HepG2 (cell line): ENCODE measurements around the gene SLC22A12. TPM values are rescaled to one million over a fixed set of nuclear protein-coding genes. Genes with fewer than 3 reads are reported as not detected.

ENCODE experiments used
- ATAC-seq: fragments of 200-7000 bp; cut with Tn5 transposase; 3 replicates; pipeline ENCODE4 v1.9.1; 2020; ENCODE audit warnings: mild to moderate bottlenecking, moderate library complexity
- BruUV-seq: library from RNA; stranded (reverse); fragments of 400-500 nt; replicated peaks from 2 replicates; lab custom pipeline; 2021; lab: Mats Ljungman, UMichigan
- CTCF ChIA-PET: fragments of 300-600 bp; formaldehyde crosslinking; extraction: SDS; loops from one replicate; lab custom pipeline; 2021; ENCODE audit warnings: low total read pairs, inconsistent platforms, low intra/inter-chr PET ratio; lab: Yijun Ruan, JAX
- POLR2A ChIA-PET: fragments of 350-600 bp; sonication (Branson Sonifier 250); formaldehyde crosslinking; loops from one replicate; lab custom pipeline; 2020; ENCODE audit warnings: antibody characterized with exemption, inconsistent platforms; lab: Yijun Ruan, JAX
- DNase-seq: peaks from one replicate; pipeline ENCODE4 v3.0.0-alpha.2; 2015; ENCODE audit warnings: low spot score
- FAIRE-seq: peaks from 3 replicates; lab custom pipeline; 2011; peaks lifted over from hg19 to GRCh38; lab: Jason Lieb, UNC
- H2AFZ ChIP-seq: one replicate; pipeline ENCODE4 v1.6.1; 2011; ENCODE audit warnings: low read length, inconsistent platforms
- H3K27ac ChIP-seq: fragments of 300-600 bp; 3 replicates; pipeline ENCODE4 v1.8.0; 2011; ENCODE audit warnings: mixed run types, mild to moderate bottlenecking, mixed read lengths, low read length, inconsistent platforms; ENCODE audit not compliant: insufficient read depth; ENCODE audit errors: extremely low read length
- H3K27me3 ChIP-seq, 2 experiments: fragments of 200-600 bp in 1 of 2; 2 replicates in 1 of 2; 3 replicates in 1 of 2; pipeline versions ENCODE4 v1.6.0 to v1.8.0; 2011; ENCODE audit warnings: low read length in 2 of 2, mild to moderate bottlenecking in 2 of 2, moderate library complexity in 2 of 2, inconsistent platforms in 1 of 2; ENCODE audit not compliant: insufficient read depth in 2 of 2, control insufficient read depth in 1 of 2
- H3K36me3 ChIP-seq, 2 experiments: fragments of 200-600 bp in 1 of 2; replicated peaks in 1 of 2; 2 replicates in 1 of 2; 3 replicates in 1 of 2; pipeline versions ENCODE4 v1.5.1 to v1.8.0; 2011; ENCODE audit warnings: low read length in 2 of 2, inconsistent platforms in 1 of 2; ENCODE audit not compliant: insufficient read depth in 2 of 2, control insufficient read depth in 1 of 2
- H3K4me1 ChIP-seq: 2 replicates; pipeline ENCODE4 v1.5.1; 2012; ENCODE audit warnings: low read length, inconsistent platforms; ENCODE audit not compliant: insufficient read depth
- H3K4me2 ChIP-seq: 2 replicates; pipeline ENCODE4 v1.6.0; 2011; ENCODE audit warnings: low read depth, low read length, inconsistent platforms
- H3K4me3 ChIP-seq, 3 experiments: fragments of 200-600 bp in 1 of 3; sonication (generic), shearing (Covaris generic) in 1 of 3; replicated peaks in 1 of 3; 2 replicates each; pipeline ENCODE4 v1.5.1; 2011 to 2016; ENCODE audit warnings: low read length in 3 of 3, inconsistent platforms in 2 of 3, low read depth in 2 of 3, mild to moderate bottlenecking in 2 of 3, control low read depth in 1 of 3, mixed read lengths in 1 of 3; ENCODE audit not compliant: insufficient read depth in 1 of 3
- H3K79me2 ChIP-seq: one replicate; pipeline ENCODE4 v1.6.1; 2011; ENCODE audit warnings: low read length, inconsistent platforms; ENCODE audit not compliant: insufficient read depth
- H3K9ac ChIP-seq: 2 replicates; pipeline ENCODE4 v1.6.0; 2011; ENCODE audit warnings: mild to moderate bottlenecking, low read depth, low read length, inconsistent platforms; ENCODE audit not compliant: insufficient read depth
- H3K9me3 ChIP-seq: 2 replicates; pipeline ENCODE4 v1.5.1; 2012; ENCODE audit warnings: mild to moderate bottlenecking, low read length
- H4K20me1 ChIP-seq: 2 replicates; pipeline ENCODE4 v1.6.0; 2011; ENCODE audit warnings: inconsistent platforms, mild to moderate bottlenecking, low read length, moderate library complexity; ENCODE audit not compliant: insufficient read depth
- AGO2 ChIP-seq: fragments of 200-400 bp; formaldehyde crosslinking; optimal IDR thresholded peaks from 2 replicates; pipeline ENCODE3; 2017; ENCODE audit warnings: mild to moderate bottlenecking, low read depth, low read length, moderate library complexity
- BORCS8-MEF2B ChIP-seq: sonication (generic); formaldehyde crosslinking; IDR thresholded peaks from 2 replicates; pipeline ENCODE4 v1.8.0; 2022; ENCODE audit warnings: mild to moderate bottlenecking, missing genetic modification reagents
- BRF2 ChIP-seq: sonication (generic); formaldehyde crosslinking; IDR thresholded peaks from 2 replicates; pipeline ENCODE4 v1.8.1; 2022; ENCODE audit warnings: mild to moderate bottlenecking, missing genetic modification reagents
- CHCHD3 ChIP-seq: sonication (generic); formaldehyde crosslinking; IDR thresholded peaks from 2 replicates; pipeline ENCODE4 v1.8.0; 2022; ENCODE audit warnings: mild to moderate bottlenecking, missing genetic modification reagents, moderate library complexity
- NCOA5 ChIP-seq: sonication (generic); formaldehyde crosslinking; IDR thresholded peaks from 2 replicates; pipeline ENCODE4 v1.4.0; 2020; ENCODE audit warnings: missing genetic modification reagents
- RFX1 ChIP-seq: fragments of 450-650 bp; IDR thresholded peaks from 2 replicates; pipeline ENCODE4 v1.6.1; 2017
- RFXAP ChIP-seq: sonication (generic); formaldehyde crosslinking; IDR thresholded peaks from 2 replicates; pipeline ENCODE4 v1.4.0; 2020; ENCODE audit warnings: missing genetic modification reagents, borderline replicate concordance
- SIX4 ChIP-seq: sonication (generic); formaldehyde crosslinking; IDR thresholded peaks from 2 replicates; pipeline ENCODE4 v1.4.0; 2020; ENCODE audit warnings: missing genetic modification reagents
- SOX13 ChIP-seq, 3 experiments: fragments of 450-650 bp in 1 of 3; sonication (generic) in 1 of 3; formaldehyde crosslinking in 1 of 3; IDR thresholded peaks in 2 of 3; conservative IDR thresholded peaks in 1 of 3; 2 replicates each; pipeline versions ENCODE4 v1.5.0 to v1.6.1; 2016 to 2020; ENCODE audit warnings: antibody characterized with exemption in 1 of 3, mild to moderate bottlenecking in 1 of 3, missing compliant biosample characterization in 1 of 3, missing genetic modification reagents in 1 of 3, moderate library complexity in 1 of 3
- TFDP1 ChIP-seq: IDR thresholded peaks from 2 replicates; pipeline ENCODE4 v1.6.1; 2016; ENCODE audit warnings: missing compliant biosample characterization, missing genetic modification reagents, borderline replicate concordance
- ZBTB37 ChIP-seq: sonication (generic); formaldehyde crosslinking; IDR thresholded peaks from 2 replicates; pipeline ENCODE4 v1.4.0; 2020; ENCODE audit warnings: mild to moderate bottlenecking, missing genetic modification reagents
- ZBTB38 ChIP-seq: sonication (generic); formaldehyde crosslinking; IDR thresholded peaks from 2 replicates; pipeline ENCODE4 v1.5.1; 2020; ENCODE audit warnings: mild to moderate bottlenecking, missing genetic modification reagents
- ZMYM4 ChIP-seq: sonication (generic); formaldehyde crosslinking; IDR thresholded peaks from 2 replicates; pipeline ENCODE4 v1.8.1; 2023; ENCODE audit warnings: mild to moderate bottlenecking, missing genetic modification reagents
- ZNF292 ChIP-seq: sonication (generic); formaldehyde crosslinking; IDR thresholded peaks from 2 replicates; pipeline ENCODE4 v1.8.1; 2022; ENCODE audit warnings: mild to moderate bottlenecking, low read depth, missing genetic modification reagents, borderline replicate concordance
- ZNF350 ChIP-seq: sonication (generic); formaldehyde crosslinking; IDR thresholded peaks from 2 replicates; pipeline ENCODE4 v1.4.0; 2020; ENCODE audit warnings: mild to moderate bottlenecking, low read depth, missing genetic modification reagents, borderline replicate concordance
- ZNF468 ChIP-seq: sonication (generic); formaldehyde crosslinking; IDR thresholded peaks from 2 replicates; pipeline ENCODE4 v1.8.0; 2022; ENCODE audit warnings: mild to moderate bottlenecking, moderate library complexity, missing genetic modification reagents
- ZNF558 ChIP-seq: sonication (generic); formaldehyde crosslinking; IDR thresholded peaks from 2 replicates; pipeline ENCODE4 v1.9.0; 2022; ENCODE audit warnings: mild to moderate bottlenecking, missing genetic modification reagents, borderline replicate concordance
- ZNF605 ChIP-seq: sonication (generic); formaldehyde crosslinking; IDR thresholded peaks from 2 replicates; pipeline ENCODE4 v1.8.0; 2022; ENCODE audit warnings: mild to moderate bottlenecking, missing genetic modification reagents
- ZNF639 ChIP-seq: conservative IDR thresholded peaks from 2 replicates; pipeline ENCODE4 v1.6.1; 2018; ENCODE audit warnings: missing genetic modification reagents
- ZNF761 ChIP-seq: sonication (generic); formaldehyde crosslinking; conservative IDR thresholded peaks from 2 replicates; pipeline ENCODE4 v1.4.0; 2020; ENCODE audit warnings: mild to moderate bottlenecking, missing genetic modification reagents
- WGBS: methylation state at CpG from one replicate; pipeline ENCODE4 v1.1.6; 2017; ENCODE audit warnings: low lambda C conversion rate; 5-methylcytosine and 5-hydroxymethylcytosine counted together
- in situ Hi-C: cut with HindIII; loops from 2 replicates; pipeline ENCODE4 v1.10.0; 2017; ENCODE audit warnings: low pct_unique_long_range_greater_than_20kb; ENCODE audit not compliant: extremely low pct_ligation_motif_present
- intact Hi-C: fragments of 100-400 bp; cut with micrococcal nuclease; formaldehyde crosslinking; loops from one replicate; pipeline ENCODE4 v1.10.0; 2022; ENCODE audit not compliant: unreplicated experiment
- polyA plus RNA-seq, 8 experiments: library from polyadenylated mRNA; depleted of rRNA in 3 of 8; stranded (reverse) in 7 of 8; unstranded in 1 of 8; fragments of >200 nt; fragmentation: Illumina TruSeq in 4 of 8; extraction: Trizol in 4 of 8; gene quantifications; 2 replicates each; pipeline versions ENCODE4 v1.2.1 to v1.2.3, GENCODE V29; 2011 to 2016; ENCODE audit warnings: low read depth in 4 of 8, missing spikeins in 1 of 8, mixed read lengths in 1 of 8; ENCODE audit not compliant: insufficient read depth in 1 of 8
- total RNA-seq, 5 experiments: library from RNA; depleted of rRNA; stranded (reverse); fragments of >200 nt; fragmentation: Illumina TruSeq; extraction: Trizol; gene quantifications; 2 replicates each; pipeline ENCODE4 v1.2.3, GENCODE V29; 2016; ENCODE audit warnings: low read depth in 1 of 5

The SLC22A12 gene
- total and polyA plus RNA-seq, 2 of the 13 experiments (the other 11 are each of a cell fraction or from before 2014, with no cell fraction given) = not detected

GRCh38 chr11:64627371-64627770, 36.4 kb downstream of the SLC22A12 start (continued):
- TF ChIP-seq SIX4 (CRISPR knock-in tag) (no peak), ZBTB37 (CRISPR knock-in tag) (no peak), ZNF558 (CRISPR knock-in tag) (no peak), ZMYM4 (no peak), ZNF468 (CRISPR knock-in tag) (no peak), RFXAP (CRISPR knock-in tag) (no peak)

- ATAC-seq = no peak
- DNase-seq = no peak
- 8% methylated on average over 2 of the region's 2 CpGs for WGBS
- no peak for FAIRE-seq
- CTCF ChIA-PET = no interaction called here
- no peak overlapping the region for H3K4me2 ChIP-seq
- H3K27ac ChIP-seq = no peak overlapping the region
- no peak overlapping the region for H3K9ac ChIP-seq
- peaks cover 11 to 56% of the 10 kb centered on the region in 2 experiments for H3K27me3 ChIP-seq
- H3K36me3 ChIP-seq = no peaks in the 10 kb centered on the region
- no peak overlapping the region for H2AFZ ChIP-seq
- POLR2A ChIA-PET = no interaction called here
- no peak overlapping the region for H3K4me3 ChIP-seq
- in situ Hi-C loops (no loop called here), intact Hi-C loops (no loop called here)
- 0 out of 2 replicates have a peak, but pooled peaks cover 4% of the 10 kb centered on the region for H3K4me1 ChIP-seq
- no peaks in the 10 kb centered on the region for H3K9me3 ChIP-seq
- BruUV-seq = no TSS peak
- no peaks in the 10 kb centered on the region for H3K79me2 ChIP-seq
- H4K20me1 ChIP-seq = no peaks in the 10 kb centered on the region
- TF ChIP-seq BRF2 (no peak), ZNF350 (CRISPR knock-in tag) (no peak), TFDP1 (CRISPR knock-in tag) (no peak), ZBTB38 (CRISPR knock-in tag) (no peak), RFX1 (no peak), ZNF605 (CRISPR knock-in tag) (no peak), ZNF639 (CRISPR knock-in tag) (no peak), ZNF292 (no peak), ZMYM4 (no peak), BORCS8-MEF2B (CRISPR knock-in tag) (no peak), ZNF761 (CRISPR knock-in tag) (no peak), CHCHD3 (CRISPR knock-in tag) (no peak), SOX13 (IDR thresholded peaks at IDR 0.05) (no peak), SOX13 (CRISPR knock-in tag; conservative IDR thresholded peaks at IDR 0.05 in 1 of 2, IDR thresholded peaks at IDR 0.05 in 1 of 2) (no peak), AGO2 (no peak), NCOA5 (CRISPR knock-in tag) (no peak)
These were observed 37.6 kb downstream of the SLC22A12 start for GRCh38 chr11:64628596-64628995.
